Measurements from ENCODE around the gene PAPSS1. TPM values are rescaled to one million over a fixed set of nuclear protein-coding genes. Genes with fewer than 3 reads are reported as not detected.
A peak's percentile ranks its signal among the peaks of the same experiment; 100 is the strongest.

Gene PAPSS1
- total and polyA plus RNA-seq, 2 donors from 2014 or later = 28.1 to 47.7 TPM

DNA sequence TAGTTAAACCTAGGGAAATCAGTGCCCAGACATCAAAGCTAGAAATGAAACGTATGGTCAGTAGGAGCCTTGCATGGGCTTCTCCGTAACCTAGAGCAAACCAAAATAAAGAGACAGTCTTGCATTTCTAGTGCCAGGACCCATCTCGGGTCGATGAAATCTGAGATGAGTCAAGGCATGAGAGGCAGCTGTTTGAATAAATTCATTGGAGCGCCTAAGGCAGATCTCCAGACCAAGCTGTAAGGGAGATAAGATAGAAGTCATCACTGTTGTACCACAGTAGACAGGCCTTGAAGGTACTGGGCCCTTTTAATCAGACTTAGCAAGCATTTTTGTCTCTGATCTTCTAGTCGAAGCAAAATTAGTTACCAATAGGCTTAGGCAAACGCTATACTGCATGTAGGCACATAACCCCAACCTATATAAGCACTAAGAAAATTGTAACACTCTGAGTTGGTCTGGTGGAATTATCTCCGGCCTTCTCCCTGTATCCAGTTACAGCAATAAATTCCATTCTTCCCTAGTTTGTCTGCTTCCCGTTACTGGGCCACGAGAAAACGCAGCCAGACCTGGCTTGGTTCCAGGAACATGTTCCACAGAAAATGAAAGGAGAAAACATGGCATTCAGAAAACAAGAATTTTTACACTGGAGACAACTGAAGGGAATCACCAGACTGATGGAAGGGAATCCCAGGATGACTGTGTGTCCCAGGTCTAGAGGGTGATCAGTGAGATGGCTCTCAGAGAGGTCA lies 21.1 kb upstream of the PAPSS1 start:
- TF ChIP-seq, protein P1, sequence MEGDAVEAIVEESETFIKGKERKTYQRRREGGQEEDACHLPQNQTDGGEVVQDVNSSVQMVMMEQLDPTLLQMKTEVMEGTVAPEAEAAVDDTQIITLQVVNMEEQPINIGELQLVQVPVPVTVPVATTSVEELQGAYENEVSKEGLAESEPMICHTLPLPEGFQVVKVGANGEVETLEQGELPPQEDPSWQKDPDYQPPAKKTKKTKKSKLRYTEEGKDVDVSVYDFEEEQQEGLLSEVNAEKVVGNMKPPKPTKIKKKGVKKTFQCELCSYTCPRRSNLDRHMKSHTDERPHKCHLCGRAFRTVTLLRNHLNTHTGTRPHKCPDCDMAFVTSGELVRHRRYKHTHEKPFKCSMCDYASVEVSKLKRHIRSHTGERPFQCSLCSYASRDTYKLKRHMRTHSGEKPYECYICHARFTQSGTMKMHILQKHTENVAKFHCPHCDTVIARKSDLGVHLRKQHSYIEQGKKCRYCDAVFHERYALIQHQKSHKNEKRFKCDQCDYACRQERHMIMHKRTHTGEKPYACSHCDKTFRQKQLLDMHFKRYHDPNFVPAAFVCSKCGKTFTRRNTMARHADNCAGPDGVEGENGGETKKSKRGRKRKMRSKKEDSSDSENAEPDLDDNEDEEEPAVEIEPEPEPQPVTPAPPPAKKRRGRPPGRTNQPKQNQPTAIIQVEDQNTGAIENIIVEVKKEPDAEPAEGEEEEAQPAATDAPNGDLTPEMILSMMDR (IDR thresholded peaks at IDR 0.05; ENCODE audit: borderline replicate concordance, extremely low read depth, insufficient read depth) = no peak
- Histone ChIP-seq H3K9me3 (ENCODE audit: control insufficient read depth in 2 of 3, insufficient read depth in 1 of 3, low read length in 3 of 3) (no peaks in the 10 kb centered on the region), H3K36me3 (ENCODE audit: control insufficient read depth in 2 of 3, insufficient read depth in 3 of 3, low read length in 3 of 3) (no peaks in the 10 kb centered on the region), H3K27ac (ENCODE audit: low read depth in 2 of 2, low read length in 2 of 2) (peak overlapping the region in 1 of 2 donors; percentile 60), H3K4me1 (ENCODE audit: control insufficient read depth in 2 of 3, insufficient read depth in 2 of 3, low read depth in 1 of 3, low read length in 3 of 3) (peaks cover 0 to 3% (median 2%) of the 10 kb centered on the region in 3 donors), H3K27me3 (ENCODE audit: control insufficient read depth, insufficient read depth, low read length) (no peaks in the 10 kb centered on the region), H3K4me3 (ENCODE audit: low read length in 3 of 3) (no peak overlapping the region), H3K9ac (ENCODE audit: low read length in 3 of 3) (no peak overlapping the region)
- intact Hi-C loops (cut with DNase I) = no loop called here
- FAIRE-seq (no peak), DNase-seq (peak; percentile 54 to 80 (median 75))

DNA sequence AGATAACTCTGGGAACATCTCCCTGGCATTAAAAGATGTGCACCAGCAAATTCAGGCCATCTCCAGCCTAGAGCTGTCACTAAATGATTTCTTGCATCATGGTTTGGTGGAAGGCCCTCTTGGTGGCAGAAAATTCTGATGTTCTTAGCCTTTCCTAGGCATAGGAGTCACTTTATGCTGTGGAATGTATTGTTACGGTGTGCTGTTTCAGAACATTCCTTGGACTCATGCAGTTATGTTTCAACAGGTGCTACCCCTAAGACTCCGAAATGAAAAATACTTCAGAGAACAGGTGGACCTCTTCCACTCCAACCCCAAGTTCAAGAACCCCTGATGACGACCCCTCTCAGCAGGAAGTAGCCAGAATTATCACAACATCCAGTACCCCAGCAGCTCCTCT lies 20.3 kb upstream of the PAPSS1 start:
- no peak overlapping the region for H3K27ac ChIP-seq (ENCODE audit: low read depth in 2 of 2, low read length in 2 of 2)
- no peaks in the 10 kb centered on the region for H3K27me3 ChIP-seq (ENCODE audit: control insufficient read depth, insufficient read depth, low read length)
- TF ChIP-seq, protein P1 (IDR thresholded peaks at IDR 0.05; ENCODE audit: borderline replicate concordance, extremely low read depth, insufficient read depth) = no peak
- FAIRE-seq (no peak), DNase-seq (peak in 3 of 5 donors; percentile 19 to 68 (median 64))
- peaks cover 0 to 3% (median 2%) of the 10 kb centered on the region in 3 donors for H3K4me1 ChIP-seq (ENCODE audit: control insufficient read depth in 2 of 3, insufficient read depth in 2 of 3, low read depth in 1 of 3, low read length in 3 of 3)
- H3K36me3 ChIP-seq (ENCODE audit: control insufficient read depth in 2 of 3, insufficient read depth in 3 of 3, low read length in 3 of 3) = no peaks in the 10 kb centered on the region
- no peak overlapping the region for H3K9ac ChIP-seq (ENCODE audit: low read length in 3 of 3)
- no peak overlapping the region for H3K4me3 ChIP-seq (ENCODE audit: low read length in 3 of 3)
- intact Hi-C loops (cut with DNase I) = no loop called here
- H3K9me3 ChIP-seq (ENCODE audit: control insufficient read depth in 2 of 3, insufficient read depth in 1 of 3, low read length in 3 of 3) = no peaks in the 10 kb centered on the region

DNA sequence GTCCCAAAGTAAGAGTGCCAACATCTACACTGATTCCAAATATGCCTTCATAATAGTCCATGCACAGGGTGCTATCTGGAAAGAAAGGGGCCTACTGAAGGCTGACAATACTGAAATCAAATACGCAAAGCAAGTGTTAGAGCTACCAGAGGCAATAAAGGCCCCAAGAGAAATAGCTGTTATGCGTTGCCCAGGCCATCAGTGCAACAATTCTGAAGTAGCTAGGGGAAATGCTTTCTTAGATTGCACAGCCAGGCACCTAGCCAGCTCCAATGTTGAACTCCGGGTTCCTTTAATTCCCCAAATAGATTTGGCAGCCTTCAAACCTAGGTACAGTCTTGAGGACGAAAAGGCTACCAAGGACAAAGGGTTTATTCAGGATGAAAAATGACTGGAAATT lies 17.4 kb upstream of the PAPSS1 start:
- TF ChIP-seq, protein P1 (IDR thresholded peaks at IDR 0.05; ENCODE audit: borderline replicate concordance, extremely low read depth, insufficient read depth) = no peak
- Histone ChIP-seq H3K27ac (ENCODE audit: low read depth in 2 of 2, low read length in 2 of 2) (no peak overlapping the region), H3K4me3 (ENCODE audit: low read length in 3 of 3) (no peak overlapping the region), H3K27me3 (ENCODE audit: control insufficient read depth, insufficient read depth, low read length) (no peaks in the 10 kb centered on the region), H3K4me1 (ENCODE audit: control insufficient read depth in 2 of 3, insufficient read depth in 2 of 3, low read depth in 1 of 3, low read length in 3 of 3) (peaks cover 0 to 3% (median 2%) of the 10 kb centered on the region in 3 donors), H3K9ac (ENCODE audit: low read length in 3 of 3) (no peak overlapping the region), H3K36me3 (ENCODE audit: control insufficient read depth in 2 of 3, insufficient read depth in 3 of 3, low read length in 3 of 3) (no peaks in the 10 kb centered on the region), H3K9me3 (ENCODE audit: control insufficient read depth in 2 of 3, insufficient read depth in 1 of 3, low read length in 3 of 3) (no peaks in the 10 kb centered on the region)
- FAIRE-seq = no peak
- no peak for DNase-seq
- intact Hi-C loops (cut with DNase I) = no loop called here

All from kidney (tissue), 14 donors.